Mucosa of gallbladder (tissue), 1 donor: ENCODE measurements around the gene PPIG. TPM values are rescaled to one million over a fixed set of nuclear protein-coding genes. Genes with fewer than 3 reads are reported as not detected.
"Not testable (repeated sequence)": the region's sequence is repeated elsewhere in the genome, so short reads cannot be mapped to it uniquely, and the experiment has no call there.

ENCODE experiments used
- DNase-seq: peaks from one replicate; pipeline ENCODE4 v3.0.0-alpha.2; 2020; ENCODE audit warnings: low spot score
- total RNA-seq: library from RNA; stranded (reverse); gene quantifications from one replicate; pipeline ENCODE4 v1.2.1, GENCODE V29; 2021
- donor health status: DM: no; HTN: no; CAD: no.

Gene PPIG
- total RNA-seq, 1 donor from 2014 or later = 44.9 TPM

- no peak for DNase-seq
Measured at GRCh38 chr2:169664600-169664977, 80.4 kb downstream of the PPIG start.

- DNase-seq = no peak
Measured at GRCh38 chr2:169664978-169665930, 81.1 kb downstream of the PPIG start.

GRCh38 chr2:169667583-169667982 is 83.4 kb downstream of the PPIG start:
- DNase-seq = no peak

GRCh38 chr2:169670215-169670651 is 86.1 kb downstream of the PPIG start:
- DNase-seq = no peak

- DNase-seq = no peak
Measured at GRCh38 chr2:169670937-169671336, 86.8 kb downstream of the PPIG start.

GRCh38 chr2:169672406-169672805 is 88.3 kb downstream of the PPIG start:
- DNase-seq = no peak

GRCh38 chr2:169673106-169673505 is 89.0 kb downstream of the PPIG start:
- no peak for DNase-seq

- no peak for DNase-seq
Measured at GRCh38 chr2:169673921-169674320, 89.8 kb downstream of the PPIG start.

GRCh38 chr2:169676357-169676756 is 92.2 kb downstream of the PPIG start:
- DNase-seq = no peak

GRCh38 chr2:169676850-169677249 is 92.7 kb downstream of the PPIG start:
- no peak for DNase-seq

GRCh38 chr2:169683054-169683424 is 98.9 kb downstream of the PPIG start:
- DNase-seq = no peak

GRCh38 chr2:169683425-169684134 is 99.4 kb downstream of the PPIG start:
- DNase-seq = no peak

- DNase-seq = no peak
Measured at GRCh38 chr2:169684135-169684565, 100.0 kb downstream of the PPIG start.

GRCh38 chr2:169684712-169685111 is 100.6 kb downstream of the PPIG start:
- not testable (repeated sequence) for DNase-seq

- DNase-seq = not testable (repeated sequence)
Measured at GRCh38 chr2:169686825-169687224, 102.7 kb downstream of the PPIG start.

- DNase-seq = not testable (repeated sequence)
Measured at GRCh38 chr2:169687943-169688342, 103.8 kb downstream of the PPIG start.

GRCh38 chr2:169690958-169691357 is 106.8 kb downstream of the PPIG start:
- no peak for DNase-seq

Other genes starting within 250 kb of the PPIG start
- gene LRP2, start 221.8 kb upstream of the PPIG start, total RNA-seq = 13.6 TPM
- gene BBS5, start 104.9 kb upstream of the PPIG start, total RNA-seq = 13.6 TPM
- gene KLHL41, start 74.6 kb upstream of the PPIG start, total RNA-seq = 6.2 TPM
- gene FASTKD1, start 10.5 kb upstream of the PPIG start, total RNA-seq = 17.1 TPM
- gene CFAP210, start 110.1 kb downstream of the PPIG start, total RNA-seq = 0.23 TPM
- 9.6 TPM for gene PHOSPHO2, start 110.1 kb downstream of the PPIG start, total RNA-seq
- gene KLHL23, start 149.5 kb downstream of the PPIG start, total RNA-seq = 15.9 TPM
- 67.9 TPM for gene SSB, start 214.5 kb downstream of the PPIG start, total RNA-seq
- gene METTL5, start 240.6 kb downstream of the PPIG start, total RNA-seq = 39.9 TPM
- 39.0 TPM for gene UBR3, start 243.1 kb downstream of the PPIG start, total RNA-seq